NCI-H69 (cell line): ENCODE measurements around the gene KPNA6.

ENCODE experiments used
- DNase-seq: peaks from one replicate; lab custom pipeline; 2025; lab: John Stamatoyannopoulos, UW

Gene KPNA6

DNA sequence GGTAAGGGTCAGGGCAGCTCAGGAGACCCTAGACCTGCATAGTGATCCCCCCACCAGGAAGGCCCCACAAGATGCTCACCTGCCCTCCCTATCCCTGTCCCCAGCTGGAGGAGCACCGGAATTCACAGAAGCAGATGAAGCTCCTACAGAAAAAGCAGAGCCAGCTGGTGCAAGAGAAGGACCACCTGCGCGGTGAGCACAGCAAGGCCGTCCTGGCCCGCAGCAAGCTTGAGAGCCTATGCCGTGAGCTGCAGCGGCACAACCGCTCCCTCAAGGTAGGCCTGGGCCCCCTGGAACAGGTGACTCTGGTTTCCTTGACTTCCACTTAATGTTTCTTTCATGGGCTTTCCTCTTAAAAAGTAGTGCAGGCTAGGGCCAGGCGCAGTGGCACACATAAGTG lies 80.0 kb downstream of the KPNA6 start:
- no peak for DNase-seq

DNA sequence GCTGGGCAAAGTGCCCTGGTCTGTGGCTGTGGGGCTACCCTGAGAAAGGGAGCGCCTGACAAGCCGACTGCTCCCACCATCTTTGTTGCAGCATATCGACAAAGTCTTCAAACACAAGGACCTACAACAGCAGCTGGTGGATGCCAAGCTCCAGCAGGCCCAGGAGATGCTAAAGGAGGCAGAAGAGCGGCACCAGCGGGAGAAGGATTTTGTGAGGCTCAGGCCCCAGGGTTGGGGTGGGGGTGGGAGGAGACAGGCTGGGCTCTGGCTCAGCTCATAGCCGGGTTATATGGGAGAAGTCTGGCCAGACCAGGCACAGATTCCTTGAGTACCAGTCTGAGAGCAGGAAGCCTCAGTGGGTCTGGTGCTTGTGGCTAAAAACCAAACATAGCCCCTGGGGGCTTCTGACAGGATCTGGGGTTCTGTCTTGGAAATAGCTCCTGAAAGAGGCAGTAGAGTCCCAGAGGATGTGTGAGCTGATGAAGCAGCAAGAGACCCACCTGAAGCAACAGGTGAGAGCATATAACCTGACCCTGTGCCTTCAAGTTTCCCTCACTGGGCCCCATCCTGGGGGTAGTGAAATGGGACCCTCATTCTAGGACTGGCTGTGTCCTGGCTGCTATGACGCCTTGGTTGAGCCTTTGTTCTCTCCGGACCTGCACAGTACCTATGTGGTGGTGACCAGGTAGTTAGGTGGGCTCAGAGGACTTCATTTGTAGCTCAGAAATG lies 84.5 kb downstream of the KPNA6 start:
- DNase-seq = no peak

DNA sequence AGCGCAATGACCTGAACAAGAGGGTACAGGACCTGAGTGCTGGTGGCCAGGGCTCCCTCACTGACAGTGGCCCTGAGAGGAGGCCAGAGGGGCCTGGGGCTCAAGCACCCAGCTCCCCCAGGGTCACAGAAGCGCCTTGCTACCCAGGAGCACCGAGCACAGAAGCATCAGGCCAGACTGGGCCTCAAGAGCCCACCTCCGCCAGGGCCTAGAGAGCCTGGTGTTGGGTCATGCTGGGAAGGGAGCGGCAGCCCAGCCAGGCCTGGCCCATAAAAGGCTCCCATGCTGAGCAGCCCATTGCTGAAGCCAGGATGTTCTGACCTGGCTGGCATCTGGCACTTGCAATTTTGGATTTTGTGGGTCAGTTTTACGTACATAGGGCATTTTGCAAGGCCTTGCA lies 87.1 kb downstream of the KPNA6 start:
- DNase-seq = no peak

DNA sequence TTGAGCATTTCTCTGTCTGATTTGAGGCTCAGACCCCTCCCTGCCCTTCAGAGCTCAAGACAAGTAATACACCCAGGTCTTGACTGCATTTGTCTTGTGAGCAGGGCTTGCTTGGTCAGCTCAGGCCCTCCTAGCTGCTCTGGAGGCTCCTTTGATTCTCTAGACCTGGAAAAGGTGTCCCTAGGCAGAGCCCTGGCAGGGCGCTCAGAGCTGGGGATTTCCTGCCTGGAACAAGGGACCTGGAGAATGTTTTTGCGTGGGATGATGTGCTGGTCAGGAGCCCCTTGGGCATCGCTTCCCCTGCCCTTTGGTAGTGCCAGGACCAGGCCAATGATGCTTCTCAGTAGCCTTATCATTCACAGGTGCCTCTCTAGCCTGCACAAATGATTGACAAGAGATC lies 87.7 kb downstream of the KPNA6 start:
- DNase-seq = no peak

DNA sequence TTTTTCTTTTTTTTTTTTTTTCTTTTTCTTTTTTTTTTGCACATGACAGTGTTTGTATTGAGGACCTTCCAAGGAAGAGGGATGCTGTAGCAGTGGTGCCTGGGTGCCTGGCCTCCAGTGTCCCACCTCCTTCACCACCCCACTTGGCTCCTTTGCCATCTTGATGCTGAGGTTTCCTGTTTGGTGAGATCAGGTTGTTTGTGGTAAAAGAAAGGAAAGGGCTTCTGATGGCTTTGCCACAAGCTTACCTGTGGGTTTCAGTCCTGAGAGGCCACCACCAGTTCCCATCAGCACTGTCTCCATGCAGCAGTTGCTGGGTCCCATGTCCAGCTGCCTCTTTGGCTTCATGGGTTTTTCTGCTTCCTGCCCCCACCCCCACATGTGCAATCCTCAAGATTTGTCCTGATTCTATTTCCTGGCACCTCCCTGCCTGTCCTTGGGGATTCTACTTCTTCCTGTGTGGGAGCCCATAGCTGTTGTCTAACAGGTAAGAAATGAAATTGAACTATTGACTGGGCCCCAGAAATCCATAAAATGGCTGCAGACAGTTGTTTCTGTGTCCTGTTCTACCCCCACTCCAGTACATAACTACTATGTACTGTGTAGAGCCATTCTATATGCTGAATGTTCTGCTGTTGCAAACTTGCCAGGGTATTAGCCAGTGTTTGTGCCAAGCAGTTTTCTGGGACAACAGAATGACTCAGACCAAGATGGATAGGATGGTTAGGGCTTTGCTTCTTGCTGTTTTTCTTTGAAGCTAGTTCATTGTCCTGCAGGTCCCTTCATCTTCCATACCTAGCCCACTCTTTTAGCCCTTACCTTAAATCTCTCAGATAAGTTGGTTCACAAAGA lies 88.3 kb downstream of the KPNA6 start:
- DNase-seq = no peak

DNA sequence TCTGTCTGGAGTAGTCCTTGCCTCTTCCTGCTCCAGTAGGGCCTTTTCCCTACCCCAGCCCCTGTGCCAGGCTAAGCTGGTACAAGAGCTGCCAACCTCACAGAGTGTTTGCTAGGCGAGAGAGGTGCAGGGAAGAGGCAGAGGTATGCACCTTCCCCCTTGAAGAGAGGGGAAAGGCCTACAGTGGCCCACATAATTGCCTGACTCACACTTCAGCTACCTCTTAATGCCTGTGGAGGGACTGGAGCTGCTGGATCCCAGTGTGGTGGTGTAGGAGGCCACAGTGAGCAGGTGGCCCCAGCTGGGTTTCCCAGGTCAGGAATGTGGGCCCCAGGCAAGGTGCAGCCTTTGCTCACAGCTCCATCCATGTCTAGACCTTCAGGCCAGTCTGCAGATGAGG lies 89.2 kb downstream of the KPNA6 start:
- no peak for DNase-seq

DNA sequence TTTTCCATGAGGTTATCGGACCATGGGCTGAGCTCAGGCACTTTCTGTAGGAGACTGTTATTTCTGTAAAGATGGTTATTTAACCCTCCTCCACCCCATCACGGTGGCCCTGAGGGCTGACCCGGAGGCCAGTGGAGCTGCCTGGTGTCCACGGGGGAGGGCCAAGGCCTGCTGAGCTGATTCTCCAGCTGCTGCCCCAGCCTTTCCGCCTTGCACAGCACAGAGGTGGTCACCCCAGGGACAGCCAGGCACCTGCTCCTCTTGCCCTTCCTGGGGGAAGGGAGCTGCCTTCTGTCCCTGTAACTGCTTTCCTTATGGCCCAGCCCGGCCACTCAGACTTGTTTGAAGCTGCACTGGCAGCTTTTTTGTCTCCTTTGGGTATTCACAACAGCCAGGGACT lies 90.0 kb downstream of the KPNA6 start:
- DNase-seq = peak; percentile 13

DNA sequence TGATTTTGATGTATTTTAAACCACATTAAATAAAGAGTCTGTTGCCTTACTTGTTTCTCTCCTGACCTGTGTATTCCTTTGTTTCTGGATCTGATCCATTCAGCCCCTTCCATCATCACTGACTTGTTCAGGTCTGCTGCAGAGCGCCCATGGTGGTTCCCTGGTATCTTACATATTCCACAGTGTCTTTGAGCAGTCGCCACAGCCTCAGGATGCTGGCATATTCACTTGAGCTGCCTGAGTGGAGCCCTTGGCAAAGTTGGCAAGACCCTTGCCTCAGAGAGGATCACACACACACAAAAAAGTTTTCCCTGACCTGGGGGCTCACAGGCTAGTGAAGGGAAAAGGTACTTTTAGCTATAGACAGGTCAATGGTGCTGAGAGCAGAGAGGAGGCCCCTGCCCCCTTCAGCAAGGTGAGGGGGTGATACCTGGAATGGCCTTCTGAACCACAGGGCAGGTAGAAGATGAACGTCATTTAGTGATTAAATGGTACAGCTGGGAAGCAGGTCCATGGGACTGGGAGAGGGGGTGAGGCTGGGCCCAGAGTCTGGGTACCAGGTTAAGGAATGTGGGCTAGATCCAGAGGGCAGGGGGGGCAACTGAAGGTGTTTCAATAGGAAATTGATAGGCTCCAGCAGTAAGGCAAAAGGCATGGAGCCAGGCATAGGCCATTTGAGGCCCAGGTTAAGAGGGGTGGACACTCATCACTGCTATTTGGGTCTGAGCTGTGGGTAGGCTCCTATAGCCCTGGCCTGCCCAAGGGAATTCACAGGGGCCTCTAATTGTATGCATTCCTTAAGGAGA lies 90.6 kb downstream of the KPNA6 start:
- no peak for DNase-seq

DNA sequence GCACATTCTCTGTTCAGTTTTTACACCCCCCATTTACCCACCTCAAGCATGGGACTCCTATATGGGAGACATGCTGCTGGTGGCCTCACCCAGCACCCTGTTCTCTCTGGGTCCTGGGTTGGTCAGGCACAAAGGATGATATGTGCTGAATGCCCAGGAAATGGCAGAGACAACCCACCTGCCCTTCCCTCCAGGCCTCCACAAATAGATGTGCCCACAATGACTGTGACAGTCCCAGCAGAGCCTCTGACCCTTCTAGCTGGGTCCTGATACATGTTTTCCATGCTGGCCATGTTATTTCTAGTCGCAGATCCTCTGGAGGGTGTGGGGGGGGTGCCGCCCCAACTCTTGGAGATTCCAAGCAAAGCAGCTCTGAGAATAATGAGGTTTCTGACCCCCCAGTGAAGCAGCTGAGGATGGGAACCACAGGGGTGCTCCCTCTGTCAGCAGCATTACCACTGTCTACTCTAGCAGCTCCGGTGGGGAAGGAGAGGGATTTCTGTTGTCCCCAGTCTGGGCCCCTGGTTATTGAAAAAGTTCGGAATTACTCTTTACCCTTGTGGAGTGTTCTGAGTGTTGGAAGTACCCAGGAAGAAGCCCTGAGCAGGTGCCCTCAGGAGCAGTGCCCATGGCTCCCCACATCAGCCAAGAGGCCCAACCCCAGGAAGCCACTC lies 91.3 kb downstream of the KPNA6 start:
- no peak for DNase-seq

DNA sequence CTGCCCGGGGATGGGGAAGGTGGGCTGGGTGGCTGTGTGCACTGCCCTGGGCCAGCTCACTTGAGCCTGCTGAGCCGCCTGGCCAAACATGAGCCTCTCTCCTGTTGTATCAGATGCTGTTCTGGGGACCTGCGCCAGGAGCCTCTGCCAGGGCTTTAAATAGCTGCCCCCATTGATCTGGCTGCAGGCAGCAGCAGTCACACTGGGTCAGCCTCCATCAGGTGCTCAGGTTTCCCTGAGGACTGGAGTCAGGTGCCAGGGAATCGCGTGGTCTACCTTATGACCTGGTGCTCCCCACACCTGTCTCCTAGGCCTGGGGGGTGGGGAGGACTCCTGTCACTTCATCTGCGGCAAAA lies 91.8 kb downstream of the KPNA6 start:
- DNase-seq = peak; percentile 57

DNA sequence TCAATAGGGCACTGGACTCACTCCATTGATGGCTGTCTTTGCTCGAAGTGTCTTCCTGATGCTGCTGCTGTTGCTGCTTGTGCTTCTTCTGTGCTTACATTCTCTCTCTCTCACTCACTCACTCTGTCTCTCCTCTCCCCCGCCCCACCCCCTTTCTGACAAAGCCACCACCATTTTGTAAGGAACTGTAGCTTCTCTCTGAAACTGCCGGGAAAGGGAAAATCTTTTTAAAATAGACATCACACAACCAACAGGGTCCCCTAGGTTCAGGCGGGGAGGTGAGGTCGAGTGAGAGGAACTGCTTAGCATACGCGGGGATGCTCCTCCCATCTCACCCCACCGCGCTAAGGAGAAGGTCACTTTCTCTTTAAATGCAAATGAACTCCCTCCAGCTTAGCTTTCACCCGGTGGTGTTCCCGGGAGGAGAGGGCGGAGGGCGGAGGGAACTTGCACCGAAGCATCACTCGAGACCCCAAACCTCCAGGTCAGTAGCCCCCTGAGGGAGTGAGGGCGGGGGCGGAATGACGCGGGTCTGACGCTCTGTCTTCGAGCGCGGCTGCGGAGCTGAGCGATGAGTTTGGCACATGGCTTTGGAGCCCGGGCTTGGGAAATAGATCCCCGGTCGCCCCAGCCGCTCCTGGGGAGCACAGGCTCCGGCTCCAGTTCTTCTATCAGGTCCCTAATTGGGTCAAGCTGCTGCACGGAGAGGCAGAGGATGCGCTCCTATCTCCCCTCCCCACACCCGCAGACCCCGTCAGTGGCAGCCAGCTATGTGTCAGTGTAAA lies 92.6 kb downstream of the KPNA6 start, which contains the start of gene CCDC28B:
Gene CCDC28B (plus strand): TSS at position 370 of the 785 bp plus-strand sequence. CDS start 1,341 bp downstream, outside the sequence.
- peak; percentile 75 for DNase-seq

DNA sequence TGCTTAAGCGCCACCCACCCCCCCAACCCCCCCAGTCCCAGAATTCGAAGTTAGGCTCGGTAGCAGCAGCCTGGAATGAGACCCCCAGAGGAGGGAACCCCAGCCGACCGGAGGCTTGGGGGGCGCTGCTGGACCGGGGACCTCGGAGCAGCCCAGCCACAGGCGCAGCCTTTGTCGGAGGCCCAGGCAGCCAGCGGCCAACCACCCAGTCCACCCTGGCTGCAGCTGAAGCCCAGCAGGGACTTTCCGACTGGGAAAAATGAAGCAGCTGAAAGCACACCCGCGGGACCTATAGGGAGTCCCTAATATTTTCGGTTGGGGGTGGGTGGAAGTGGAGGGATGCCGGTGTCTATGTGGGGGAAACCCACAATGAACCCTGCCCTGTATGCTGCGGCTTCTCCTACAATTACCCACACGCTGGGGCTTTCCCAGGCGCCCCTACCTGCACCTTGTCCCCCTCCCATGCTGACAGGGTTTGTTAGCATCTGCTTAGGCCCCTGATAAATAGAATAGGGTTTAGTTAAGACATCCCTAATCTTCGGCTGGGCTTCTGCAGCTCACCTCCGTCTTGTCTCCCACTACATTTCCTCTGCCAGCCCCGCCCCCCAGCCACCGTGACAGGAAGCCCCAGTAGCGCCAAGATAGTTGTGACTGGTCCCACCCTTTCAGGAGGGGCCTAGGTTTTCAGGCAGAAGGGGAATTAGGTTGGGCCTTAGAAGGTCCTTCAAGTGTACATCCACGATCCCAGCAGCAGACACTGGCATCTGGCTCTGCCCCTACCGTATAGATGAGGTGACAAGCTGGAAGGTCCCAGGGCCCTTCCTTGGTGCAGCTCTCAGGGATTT lies 93.4 kb downstream of the KPNA6 start:
- peak; percentile 58 for DNase-seq

DNA sequence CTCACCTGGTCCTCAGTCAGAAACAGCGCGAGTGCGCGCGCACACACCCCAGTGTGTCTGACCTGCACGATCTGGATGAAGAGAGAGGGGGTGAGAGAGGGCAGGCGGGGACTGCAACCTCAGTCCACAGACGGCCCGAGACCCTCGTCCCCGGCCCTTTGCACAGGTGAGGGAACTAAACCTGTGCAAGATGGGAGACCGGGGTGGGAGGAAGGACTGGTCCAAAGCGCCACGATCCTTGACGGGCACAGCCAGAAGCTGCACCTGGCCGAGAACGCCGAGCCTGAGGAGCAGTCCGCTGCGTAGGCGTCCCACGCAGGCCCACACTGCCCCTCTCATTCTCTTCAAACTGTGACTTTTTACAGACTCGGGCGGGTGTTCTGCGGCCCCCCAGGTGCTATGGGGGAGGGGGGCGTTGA lies 97.1 kb downstream of the KPNA6 start:
- peak; percentile 58 for DNase-seq

DNA sequence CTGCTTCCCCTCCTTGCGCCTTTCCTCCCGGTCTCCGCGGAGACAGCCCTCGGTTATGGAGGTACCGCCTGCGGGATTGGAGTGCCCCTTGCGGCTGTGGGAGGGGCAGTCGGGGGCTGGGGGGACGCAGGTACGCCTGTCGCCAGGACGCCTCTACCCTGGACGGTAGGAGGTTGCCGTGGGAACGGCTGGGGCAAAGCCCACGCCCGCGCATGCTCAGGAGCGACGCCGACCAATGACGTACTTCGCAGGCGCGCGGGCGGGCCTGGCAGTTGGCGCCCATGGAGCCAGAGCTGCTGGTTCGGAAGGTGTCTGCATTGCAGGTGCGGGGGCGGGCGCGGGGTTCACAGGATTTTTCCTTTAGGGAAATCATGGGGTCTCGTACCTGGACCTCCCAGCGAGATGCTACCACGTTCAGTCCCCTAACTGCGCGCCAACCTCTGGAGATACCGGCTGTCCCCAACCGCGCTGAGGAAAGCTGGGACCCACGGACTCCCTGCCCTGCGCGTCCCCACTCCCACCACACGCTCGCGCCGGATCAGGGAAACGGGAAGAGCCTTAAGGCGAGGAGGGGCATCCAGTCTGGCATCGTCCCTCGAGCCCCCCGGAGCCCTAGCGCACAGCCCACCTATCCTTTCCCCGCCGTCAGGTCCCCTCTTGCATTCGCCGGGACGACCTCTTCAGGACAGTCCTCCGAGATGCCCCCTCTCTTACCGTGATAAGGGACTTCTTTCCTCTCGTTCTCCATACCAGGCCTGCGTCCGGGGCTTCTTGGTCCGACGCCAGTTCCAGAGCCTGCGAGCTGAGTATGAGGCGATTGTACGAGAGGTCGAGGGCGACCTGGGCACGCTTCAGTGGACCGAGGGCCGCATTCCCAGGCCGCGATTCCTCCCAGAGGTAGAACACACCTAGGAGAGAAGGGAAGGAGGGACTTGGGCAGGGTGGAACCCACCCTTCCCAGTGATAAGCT lies 97.8 kb downstream of the KPNA6 start, which contains the start of gene IQCC:
Gene IQCC (plus strand): TSS at position 271 of the 970 bp plus-strand sequence. CDS start 11 bp downstream, at position 282.
- DNase-seq = peak; percentile 94

DNA sequence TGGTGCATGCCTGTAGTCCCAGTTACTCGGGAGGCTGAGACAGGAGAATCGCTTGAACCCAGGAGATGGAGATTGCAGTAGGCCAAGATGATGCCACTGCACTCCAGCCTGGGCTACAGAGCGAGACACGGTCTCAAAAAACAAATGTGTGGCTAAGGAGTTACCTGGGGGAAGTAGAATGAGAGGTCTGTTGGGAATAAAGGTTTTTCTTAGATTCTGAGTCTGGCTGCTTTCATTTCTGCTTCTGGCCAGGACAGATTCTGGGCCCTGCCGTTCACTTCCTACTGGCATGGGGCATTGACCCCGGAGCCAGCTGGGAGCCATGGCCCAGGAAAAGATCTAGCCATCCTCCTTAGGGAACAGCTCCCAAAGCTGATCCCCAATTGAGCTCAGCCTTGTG lies 100.6 kb downstream of the KPNA6 start:
- no peak for DNase-seq

DNA sequence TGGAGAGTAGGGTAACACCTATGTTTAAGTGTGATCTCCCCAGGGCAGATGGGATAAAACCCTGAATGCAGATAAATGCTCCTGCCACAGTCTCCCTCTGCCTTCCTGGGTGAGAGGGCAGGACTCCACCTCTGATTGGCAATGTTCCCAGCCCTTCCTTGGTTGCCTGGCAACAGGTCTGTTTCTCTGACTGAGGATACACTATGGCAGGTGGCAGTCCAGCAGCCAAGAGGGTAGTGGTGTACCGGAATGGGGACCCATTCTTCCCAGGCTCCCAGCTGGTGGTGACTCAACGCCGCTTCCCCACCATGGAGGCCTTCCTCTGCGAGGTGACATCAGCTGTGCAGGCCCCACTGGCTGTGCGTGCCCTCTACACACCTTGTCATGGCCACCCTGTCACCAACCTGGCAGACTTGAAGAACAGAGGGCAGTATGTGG lies 101.1 kb downstream of the KPNA6 start, which contains the start of gene DCDC2B:
Gene DCDC2B (plus strand): TSS at position 199 of the 438 bp plus-strand sequence. CDS start 5 bp downstream, at position 204.
- peak; percentile 90 for DNase-seq

DNA sequence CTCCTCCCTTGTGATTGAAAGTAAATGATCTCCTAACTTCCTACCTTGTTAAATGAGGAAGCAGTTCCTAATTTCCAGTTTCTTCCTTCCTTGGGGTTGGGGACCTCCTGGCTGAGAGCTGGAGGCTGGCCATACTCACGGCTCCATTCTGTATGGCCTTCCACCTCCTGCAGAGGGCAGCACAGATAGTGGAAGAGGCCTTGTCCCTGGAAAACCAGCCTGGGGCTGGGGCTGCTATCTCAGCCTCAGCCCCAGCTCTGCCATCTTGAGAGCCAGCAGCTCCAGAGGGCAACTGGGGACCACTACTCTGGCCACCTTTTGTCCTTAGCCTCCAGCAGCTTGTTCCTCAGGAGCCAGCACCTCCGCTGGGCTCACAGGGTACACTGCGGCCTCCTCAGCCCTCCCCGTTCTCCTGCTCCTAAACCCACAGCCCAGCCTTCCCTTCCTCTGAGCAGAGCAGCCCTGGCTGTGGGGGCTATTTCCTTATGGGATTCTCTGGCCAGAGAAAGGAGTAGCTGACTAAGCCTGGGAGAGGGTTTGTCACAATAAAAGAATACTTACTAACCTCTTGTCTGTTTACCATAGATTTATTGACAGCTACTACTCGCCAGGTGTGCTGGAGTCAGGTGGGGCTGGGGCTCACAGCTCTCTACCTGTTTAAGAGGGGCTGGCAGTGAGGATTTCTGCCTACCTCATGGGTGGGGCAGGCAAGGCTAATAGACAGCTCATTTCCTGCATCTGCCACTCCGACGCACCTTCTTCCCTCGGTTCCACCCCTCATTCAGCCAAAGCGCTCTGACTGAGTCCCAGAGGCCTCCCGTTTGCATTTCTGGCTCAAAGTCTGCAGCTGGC lies 108.0 kb downstream of the KPNA6 start:
- peak; percentile 67 for DNase-seq

DNA sequence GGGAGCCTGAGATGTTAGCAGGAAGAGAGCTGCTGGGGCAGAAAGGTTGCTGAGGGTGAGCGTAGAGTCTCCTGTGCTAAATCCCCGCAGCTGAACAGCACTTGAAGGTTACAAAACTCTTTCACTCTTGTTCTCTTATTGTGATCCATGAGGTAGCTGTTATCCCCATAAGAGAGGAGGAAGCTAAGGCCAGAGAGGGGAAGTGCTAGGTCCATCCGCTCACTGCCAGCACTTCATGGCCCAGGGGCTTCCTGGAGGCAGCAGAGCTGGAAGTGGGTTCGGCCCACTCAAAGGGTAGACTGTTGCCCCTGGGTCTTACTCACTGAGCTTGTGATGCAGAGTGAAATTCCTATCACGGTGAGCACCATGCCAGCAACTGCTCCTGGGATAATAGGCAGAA lies 108.7 kb downstream of the KPNA6 start:
- no peak for DNase-seq
